Measurements from ENCODE around the gene ELAVL2. TPM values are rescaled to one million over a fixed set of nuclear protein-coding genes. Genes with fewer than 3 reads are reported as not detected.

ELAVL2 gene
- not detected in 2 replicates for total RNA-seq (2011; cell fraction: chromatin; rRNA removed; ENCODE audit: low replicate concordance)
- total RNA-seq (2011; cell fraction: nucleolus; rRNA removed) = not detected in 2 replicates
- not detected in 2 replicates for total RNA-seq (2011; cell fraction: nucleoplasm; rRNA removed)
- total RNA-seq (2014; rRNA removed) (not detected in 2 replicates), total RNA-seq (2014; rRNA removed; fragmentation: Illumina TruSeq; extraction: Trizol) (not detected in 2 replicates), total RNA-seq (2015; rRNA removed; fragmentation: Illumina TruSeq; extraction: Trizol) (not detected in 2 replicates), total RNA-seq (2021) (not detected in 2 replicates), polyA plus RNA-seq (2011; rRNA removed) (not detected in 2 replicates), polyA plus RNA-seq (2014; fragmentation: Illumina TruSeq; extraction: Trizol) (not detected in 2 replicates), polyA plus RNA-seq (2014; fragmentation: Nextera tagmentation; extraction: Ambion mirVana) (not detected), polyA plus RNA-seq (2014; rRNA removed) (not detected in 2 replicates), polyA minus RNA-seq (2011; rRNA and poly(A)+ RNA removed) (not detected in 2 replicates), Bru-seq, nascent RNA (percentile 5 among the genes with signal in this experiment), BruChase-seq, experiment 1, labeled RNA remaining after a 2-hour chase (percentile 8 among the genes with signal in this experiment), BruChase-seq, experiment 2, labeled RNA remaining after a 6-hour chase (percentile 5 among the genes with signal in this experiment)
- not detected in 2 replicates for polyA plus RNA-seq (2011; cell fraction: cytosol; rRNA removed)
- polyA plus RNA-seq (2011; cell fraction: nucleus; rRNA removed) = not detected in 2 replicates
- not detected in 2 replicates for polyA plus RNA-seq (2012)
- not detected in 2 replicates for polyA minus RNA-seq (2011; cell fraction: cytosol; rRNA and poly(A)+ RNA removed)
- not detected in 2 replicates for polyA minus RNA-seq (2011; cell fraction: nucleus; rRNA and poly(A)+ RNA removed)
- long read RNA-seq, experiment 1 = 0 reads
- long read RNA-seq, experiment 2 = 0 reads
- long read RNA-seq, experiment 3 = 0 reads

GRCh38 chr9:23826120-23826629, at the start of gene ELAVL2:
ELAVL2 (minus strand) TSS chr9:23826240; CDS start chr9:23762234, 64,006 bp downstream.
- H3K4me1 ChIP-seq (replicated peaks in 1 of 2; ENCODE audit: control insufficient read depth in 2 of 2, insufficient read depth in 2 of 2, low read length in 2 of 2) = no peaks in the 10 kb centered on the region
- no peaks in the 10 kb centered on the region for H3K36me3 ChIP-seq (ENCODE audit: control insufficient read depth, insufficient read depth, low read length)
- no peak within 1 kb of the TSS for H2AFZ ChIP-seq (ENCODE audit: low read depth, low read length)
- H3K79me2 ChIP-seq (ENCODE audit: control insufficient read depth, insufficient read depth, low read length) = no peaks in the 10 kb centered on the region
- no peaks in the 10 kb centered on the region for H3K9me3 ChIP-seq (replicated peaks; ENCODE audit: control insufficient read depth, insufficient read depth, low read depth, low read length)
- no peak within 1 kb of the TSS for H3K9ac ChIP-seq (ENCODE audit: insufficient read depth in 1 of 2, low read depth in 2 of 2, low read length in 2 of 2)
- WGBS (ENCODE audit: insufficient coverage, low coverage, missing lambda C conversion rate) = no CpG with 5 or more reads among the region's 30 CpGs
- H3K4me3 ChIP-seq = no peak within 1 kb of the TSS
- ChIA-PET CTCF (ENCODE audit: low intra/inter-chr PET ratio) (no interaction called here), POLR2A (no interaction called here)
- ATAC-seq (no peak), FAIRE-seq (no peak), DNase-seq (ENCODE audit: extremely low read depth in 1 of 4, low spot score in 3 of 4) (no peak)
- in situ Hi-C loops (cut with MboI) (no loop called here), intact Hi-C loops (cut with micrococcal nuclease) (no loop called here)
- H3K27me3 ChIP-seq (ENCODE audit: control insufficient read depth in 2 of 2, insufficient read depth in 2 of 2, low read length in 2 of 2) = no peaks in the 10 kb centered on the region
- no peaks in the 10 kb centered on the region for H4K20me1 ChIP-seq (replicated peaks; ENCODE audit: control insufficient read depth, insufficient read depth, low read length)
- no TSS peak for BruUV-seq (replicated peaks)
- H3K9me1 ChIP-seq (ENCODE audit: control insufficient read depth, insufficient read depth, low read length) = no peaks in the 10 kb centered on the region
- no peak within 1 kb of the TSS for H3K4me2 ChIP-seq (ENCODE audit: insufficient read depth, low read length)
- no peak for TF ChIP-seq TBL1XR1 (IDR thresholded peaks at IDR 0.05; ENCODE audit: low read length in 2 of 2)
- TF ChIP-seq KLF1 (tag; IDR thresholded peaks at IDR 0.05) = no peak
- no peak for TF ChIP-seq TCF7L2 (IDR thresholded peaks at IDR 0.05; ENCODE audit: low read depth, low read length)
- no peak for TF ChIP-seq RBM17 (IDR thresholded peaks at IDR 0.05; ENCODE audit: borderline replicate concordance, low read depth, low read length)
- no peak for TF ChIP-seq MIER1 (IDR thresholded peaks at IDR 0.05; ENCODE audit: low read depth)
- TF ChIP-seq ILF3 (IDR thresholded peaks at IDR 0.05; ENCODE audit: borderline replicate concordance) = no peak
- TF ChIP-seq, protein P1, sequence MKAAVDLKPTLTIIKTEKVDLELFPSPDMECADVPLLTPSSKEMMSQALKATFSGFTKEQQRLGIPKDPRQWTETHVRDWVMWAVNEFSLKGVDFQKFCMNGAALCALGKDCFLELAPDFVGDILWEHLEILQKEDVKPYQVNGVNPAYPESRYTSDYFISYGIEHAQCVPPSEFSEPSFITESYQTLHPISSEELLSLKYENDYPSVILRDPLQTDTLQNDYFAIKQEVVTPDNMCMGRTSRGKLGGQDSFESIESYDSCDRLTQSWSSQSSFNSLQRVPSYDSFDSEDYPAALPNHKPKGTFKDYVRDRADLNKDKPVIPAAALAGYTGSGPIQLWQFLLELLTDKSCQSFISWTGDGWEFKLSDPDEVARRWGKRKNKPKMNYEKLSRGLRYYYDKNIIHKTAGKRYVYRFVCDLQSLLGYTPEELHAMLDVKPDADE (conservative IDR thresholded peaks at IDR 0.05; ENCODE audit: control insufficient read depth, low read depth, low read length) = no peak
- TF ChIP-seq CBX5 (IDR thresholded peaks at IDR 0.05; ENCODE audit: borderline replicate concordance, low read depth) = no peak
- TF ChIP-seq, protein P2, sequence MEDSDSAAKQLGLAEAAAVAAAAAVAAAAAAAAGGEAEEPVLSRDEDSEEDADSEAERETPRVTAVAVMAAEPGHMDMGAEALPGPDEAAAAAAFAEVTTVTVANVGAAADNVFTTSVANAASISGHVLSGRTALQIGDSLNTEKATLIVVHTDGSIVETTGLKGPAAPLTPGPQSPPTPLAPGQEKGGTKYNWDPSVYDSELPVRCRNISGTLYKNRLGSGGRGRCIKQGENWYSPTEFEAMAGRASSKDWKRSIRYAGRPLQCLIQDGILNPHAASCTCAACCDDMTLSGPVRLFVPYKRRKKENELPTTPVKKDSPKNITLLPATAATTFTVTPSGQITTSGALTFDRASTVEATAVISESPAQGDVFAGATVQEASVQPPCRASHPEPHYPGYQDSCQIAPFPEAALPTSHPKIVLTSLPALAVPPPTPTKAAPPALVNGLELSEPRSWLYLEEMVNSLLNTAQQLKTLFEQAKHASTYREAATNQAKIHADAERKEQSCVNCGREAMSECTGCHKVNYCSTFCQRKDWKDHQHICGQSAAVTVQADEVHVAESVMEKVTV (CRISPR knock-in tag; IDR thresholded peaks at IDR 0.05) = no peak
- TF ChIP-seq CBFA2T2 (conservative IDR thresholded peaks at IDR 0.05) = no peak
- H3K27ac ChIP-seq (ENCODE audit: extremely low read depth, low read depth, low read length) = no peak within 1 kb of the TSS
